HUES64 (cell line): ENCODE measurements around the gene MRPL23.

ENCODE experiments used
- H3K27ac ChIP-seq: 2 replicates; pipeline ENCODE4 v1.7.0; 2013; ENCODE audit warnings: low read depth, low read length, inconsistent platforms
- H3K27me3 ChIP-seq: 2 replicates; pipeline ENCODE4 v1.6.1; 2013; ENCODE audit warnings: mild to moderate bottlenecking, low read length; ENCODE audit not compliant: insufficient read depth
- H3K36me3 ChIP-seq: 2 replicates; pipeline ENCODE4 v1.6.1; 2013; ENCODE audit warnings: mild to moderate bottlenecking, low read length; ENCODE audit not compliant: insufficient read depth
- H3K4me1 ChIP-seq: 2 replicates; pipeline ENCODE4 v1.6.1; 2013; ENCODE audit warnings: mild to moderate bottlenecking, low read length, moderate library complexity; ENCODE audit not compliant: insufficient read depth
- H3K4me3 ChIP-seq: 2 replicates; pipeline ENCODE4 v1.5.1; 2013; ENCODE audit warnings: mild to moderate bottlenecking, low read length, moderate library complexity
- H3K9ac ChIP-seq: 2 replicates; pipeline ENCODE4 v1.6.1; 2013; ENCODE audit warnings: mild to moderate bottlenecking, low read depth, low read length
- H3K9me3 ChIP-seq: 2 replicates; pipeline ENCODE4 v1.6.1; 2013; ENCODE audit warnings: low read depth, low read length; ENCODE audit not compliant: insufficient read depth
- WGBS: fragments of 150-250, 120-280 bp; methylation state at CpG from one replicate; pipeline ENCODE4 v1.1.7; 2013; ENCODE audit warnings: missing lambda C conversion rate; 5-methylcytosine and 5-hydroxymethylcytosine counted together

The MRPL23 gene

GRCh38 chr11:1949302-1949701 lies 2.2 kb downstream of the MRPL23 start:
- WGBS = no CpG with 5 or more reads among the region's 6 CpGs
- Histone ChIP-seq H3K9ac (no peak overlapping the region), H3K36me3 (no peaks in the 10 kb centered on the region), H3K27me3 (no peaks in the 10 kb centered on the region), H3K27ac (no peak overlapping the region), H3K4me1 (no peaks in the 10 kb centered on the region), H3K4me3 (no peak overlapping the region), H3K9me3 (no peaks in the 10 kb centered on the region)

GRCh38 chr11:1949922-1950321 lies 2.8 kb downstream of the MRPL23 start:
- no CpG with 5 or more reads among the region's 15 CpGs for WGBS
- Histone ChIP-seq H3K27me3 (no peaks in the 10 kb centered on the region), H3K27ac (no peak overlapping the region), H3K36me3 (no peaks in the 10 kb centered on the region), H3K9ac (no peak overlapping the region), H3K4me3 (no peak overlapping the region), H3K4me1 (no peaks in the 10 kb centered on the region), H3K9me3 (no peaks in the 10 kb centered on the region)

GRCh38 chr11:1952806-1953482 lies 5.8 kb downstream of the MRPL23 start:
- Histone ChIP-seq H3K9me3 (no peaks in the 10 kb centered on the region), H3K36me3 (no peaks in the 10 kb centered on the region), H3K27ac (no peak overlapping the region), H3K27me3 (no peaks in the 10 kb centered on the region), H3K9ac (no peak overlapping the region), H3K4me1 (no peaks in the 10 kb centered on the region), H3K4me3 (no peak overlapping the region)
- 80% methylated on average over 1 of the region's 29 CpGs for WGBS

- Histone ChIP-seq H3K36me3 (no peaks in the 10 kb centered on the region), H3K4me3 (no peak overlapping the region), H3K27ac (no peak overlapping the region), H3K9ac (no peak overlapping the region), H3K4me1 (no peaks in the 10 kb centered on the region), H3K27me3 (no peaks in the 10 kb centered on the region), H3K9me3 (no peaks in the 10 kb centered on the region)
- 45% methylated on average over 3 of the region's 23 CpGs for WGBS
These were observed 6.5 kb downstream of the MRPL23 start for GRCh38 chr11:1953489-1954266.

GRCh38 chr11:1958367-1958766 lies 11.2 kb downstream of the MRPL23 start:
- Histone ChIP-seq H3K9me3 (no peaks in the 10 kb centered on the region), H3K9ac (no peak overlapping the region), H3K27me3 (no peaks in the 10 kb centered on the region), H3K4me1 (no peaks in the 10 kb centered on the region), H3K36me3 (no peaks in the 10 kb centered on the region), H3K4me3 (no peak overlapping the region), H3K27ac (no peak overlapping the region)
- no CpG with 5 or more reads among the region's 18 CpGs for WGBS

- Histone ChIP-seq H3K27ac (no peak overlapping the region), H3K9me3 (no peaks in the 10 kb centered on the region), H3K4me1 (no peaks in the 10 kb centered on the region), H3K4me3 (no peak overlapping the region), H3K9ac (no peak overlapping the region), H3K36me3 (no peaks in the 10 kb centered on the region), H3K27me3 (no peaks in the 10 kb centered on the region)
- 96% methylated on average over 4 of the region's 17 CpGs for WGBS
These were observed 12.7 kb downstream of the MRPL23 start for GRCh38 chr11:1959786-1960185.

- no peak overlapping the region for H3K27ac ChIP-seq
- WGBS = no CpG with 5 or more reads among the region's 20 CpGs
These were observed 16.7 kb downstream of the MRPL23 start for GRCh38 chr11:1963864-1964263.

GRCh38 chr11:1964348-1964747 lies 17.2 kb downstream of the MRPL23 start:
- no peak overlapping the region for H3K27ac ChIP-seq
- WGBS = no CpG with 5 or more reads among the region's 17 CpGs
- H3K9ac ChIP-seq = no peak overlapping the region
- no peak overlapping the region for H3K4me3 ChIP-seq
- H3K4me1 ChIP-seq = no peaks in the 10 kb centered on the region
- H3K36me3 ChIP-seq = no peaks in the 10 kb centered on the region
- H3K9me3 ChIP-seq = no peaks in the 10 kb centered on the region
- H3K27me3 ChIP-seq = no peaks in the 10 kb centered on the region

More at GRCh38 chr11:1963864-1964263, 16.7 kb downstream of the MRPL23 start:
- Histone ChIP-seq H3K9me3 (no peaks in the 10 kb centered on the region), H3K4me3 (no peak overlapping the region), H3K36me3 (no peaks in the 10 kb centered on the region), H3K4me1 (no peaks in the 10 kb centered on the region), H3K27me3 (no peaks in the 10 kb centered on the region), H3K9ac (no peak overlapping the region)

GRCh38 chr11:1964955-1965354 lies 17.8 kb downstream of the MRPL23 start:
- H3K9ac ChIP-seq = no peak overlapping the region
- WGBS = no CpG with 5 or more reads among the region's 20 CpGs
- no peak overlapping the region for H3K27ac ChIP-seq
- H3K9me3 ChIP-seq = no peaks in the 10 kb centered on the region
- no peak overlapping the region for H3K4me3 ChIP-seq
- H3K27me3 ChIP-seq = no peaks in the 10 kb centered on the region
- H3K4me1 ChIP-seq = no peaks in the 10 kb centered on the region
- H3K36me3 ChIP-seq = no peaks in the 10 kb centered on the region

- H3K4me1 ChIP-seq = no peaks in the 10 kb centered on the region
- no peaks in the 10 kb centered on the region for H3K27me3 ChIP-seq
- H3K36me3 ChIP-seq = no peaks in the 10 kb centered on the region
- 96% methylated on average over 6 of the region's 18 CpGs for WGBS
- H3K9me3 ChIP-seq = no peaks in the 10 kb centered on the region
- H3K9ac ChIP-seq = no peak overlapping the region
- no peak overlapping the region for H3K27ac ChIP-seq
- H3K4me3 ChIP-seq = no peak overlapping the region
These were observed 19.4 kb downstream of the MRPL23 start for GRCh38 chr11:1966531-1966930.

GRCh38 chr11:1967641-1968225 lies 20.6 kb downstream of the MRPL23 start:
- Histone ChIP-seq H3K4me3 (no peak overlapping the region), H3K9me3 (no peaks in the 10 kb centered on the region), H3K36me3 (no peaks in the 10 kb centered on the region), H3K27ac (no peak overlapping the region), H3K9ac (no peak overlapping the region), H3K4me1 (no peaks in the 10 kb centered on the region), H3K27me3 (no peaks in the 10 kb centered on the region)
- no CpG with 5 or more reads among the region's 21 CpGs for WGBS
